ENCODE measurements around the gene DNMBP.
"Not testable (repeated sequence)": the region's sequence is repeated elsewhere in the genome, so short reads cannot be mapped to it uniquely, and the experiment has no call there.

DNMBP gene

GRCh38 chr10:99945263-99945662, 64.5 kb downstream of the DNMBP start:
- DNase-seq = no peak

- DNase-seq = no peak
Observed at GRCh38 chr10:99944860-99945259, 64.9 kb downstream of the DNMBP start.

GRCh38 chr10:99943908-99944307, 65.8 kb downstream of the DNMBP start:
- DNase-seq = no peak

GRCh38 chr10:99941942-99942820, 67.6 kb downstream of the DNMBP start:
- no peak for DNase-seq

- no peak for DNase-seq
Observed at GRCh38 chr10:99938563-99938962, 71.2 kb downstream of the DNMBP start.

- DNase-seq = no peak
Observed at GRCh38 chr10:99937630-99938029, 72.1 kb downstream of the DNMBP start.

GRCh38 chr10:99932203-99932957, 77.4 kb downstream of the DNMBP start:
- DNase-seq = not testable (repeated sequence)

GRCh38 chr10:99930731-99931550, 78.8 kb downstream of the DNMBP start:
- no peak for DNase-seq

GRCh38 chr10:99929360-99929759, 80.4 kb downstream of the DNMBP start:
- no peak for DNase-seq

GRCh38 chr10:99927721-99928280, 81.9 kb downstream of the DNMBP start:
- DNase-seq = no peak

- DNase-seq = no peak
Observed at GRCh38 chr10:99926925-99927720, 82.6 kb downstream of the DNMBP start.

GRCh38 chr10:99924451-99925255, 85.1 kb downstream of the DNMBP start:
- DNase-seq = no peak

- DNase-seq = no peak
Observed at GRCh38 chr10:99921948-99922347, 87.8 kb downstream of the DNMBP start.

- DNase-seq = no peak
Observed at GRCh38 chr10:99920901-99921300, 88.8 kb downstream of the DNMBP start.

- no peak for DNase-seq
Observed at GRCh38 chr10:99920486-99920885, 89.3 kb downstream of the DNMBP start.

GRCh38 chr10:99917963-99918825, 91.6 kb downstream of the DNMBP start:
- DNase-seq = no peak

GRCh38 chr10:99916776-99917175, 93.0 kb downstream of the DNMBP start:
- no peak for DNase-seq

GRCh38 chr10:99915414-99915813, 94.3 kb downstream of the DNMBP start:
- no peak for DNase-seq

GRCh38 chr10:99914236-99914635, 95.5 kb downstream of the DNMBP start:
- no peak for DNase-seq

GRCh38 chr10:99913831-99914235, 95.9 kb downstream of the DNMBP start:
- DNase-seq = no peak

Measured in hematopoietic multipotent progenitor cell treated with erythropoietin and hydrocortisone succinate and interleukin-3 and kit ligand, for 8 days (in vitro differentiated cells).